Measurements from ENCODE around the gene ASPG.

DNA sequence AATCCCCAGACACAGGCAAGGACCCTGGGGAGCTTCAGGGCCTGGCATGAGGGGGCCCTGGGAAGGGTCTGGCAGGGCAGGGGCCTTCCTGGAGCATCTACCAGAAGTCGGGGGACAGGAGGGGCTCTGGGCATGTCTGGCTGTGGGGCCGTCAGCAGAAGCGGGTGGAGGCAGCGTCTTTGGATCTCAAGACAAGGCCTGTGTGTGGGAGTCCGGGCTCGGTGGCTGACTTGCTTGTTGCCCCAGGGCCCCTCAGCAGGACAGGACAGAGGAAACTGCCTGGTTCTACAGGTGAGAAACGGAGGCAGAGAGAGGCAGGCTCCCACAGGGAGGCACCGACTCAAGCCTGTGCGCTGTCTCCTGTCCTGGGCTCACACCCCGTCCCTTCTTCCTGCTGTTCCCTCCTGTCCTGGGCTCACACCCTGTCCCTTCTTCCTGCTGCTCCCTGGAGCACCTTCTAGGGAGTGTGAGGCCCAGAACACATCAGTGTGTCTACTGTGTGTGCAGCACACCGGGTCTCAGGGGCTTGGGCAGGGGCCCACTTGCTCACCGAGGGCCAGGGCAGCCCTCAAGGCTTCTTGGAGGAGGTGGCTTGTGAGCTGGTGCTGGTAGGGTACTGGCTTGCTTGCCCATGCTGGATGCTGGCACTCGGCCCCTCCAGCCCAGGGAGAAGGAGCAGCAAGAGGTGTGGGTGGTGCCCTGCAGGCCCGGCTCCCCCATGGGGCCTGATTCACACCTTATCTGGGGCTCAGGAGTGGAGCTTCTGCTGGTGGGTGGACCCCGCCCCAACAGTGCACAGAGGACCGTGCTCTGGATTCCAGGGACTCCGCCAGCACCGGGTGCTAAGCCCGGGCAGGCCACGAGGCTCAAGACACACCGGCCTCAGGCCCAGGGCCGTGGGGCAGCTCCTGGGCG lies 14.9 kb downstream of the ASPG start:
- TF ChIP-seq TAF1 (IDR thresholded peaks at IDR 0.05; ENCODE audit: borderline replicate concordance, insufficient read depth, low read length) (no peak), POLR2AphosphoS5 (IDR thresholded peaks at IDR 0.05; ENCODE audit: low read depth, low read length) (no peak), SIN3A (IDR thresholded peaks at IDR 0.05; ENCODE audit: borderline replicate concordance, insufficient read depth, low read length) (no peak)
- TF ChIP-seq, protein P1, sequence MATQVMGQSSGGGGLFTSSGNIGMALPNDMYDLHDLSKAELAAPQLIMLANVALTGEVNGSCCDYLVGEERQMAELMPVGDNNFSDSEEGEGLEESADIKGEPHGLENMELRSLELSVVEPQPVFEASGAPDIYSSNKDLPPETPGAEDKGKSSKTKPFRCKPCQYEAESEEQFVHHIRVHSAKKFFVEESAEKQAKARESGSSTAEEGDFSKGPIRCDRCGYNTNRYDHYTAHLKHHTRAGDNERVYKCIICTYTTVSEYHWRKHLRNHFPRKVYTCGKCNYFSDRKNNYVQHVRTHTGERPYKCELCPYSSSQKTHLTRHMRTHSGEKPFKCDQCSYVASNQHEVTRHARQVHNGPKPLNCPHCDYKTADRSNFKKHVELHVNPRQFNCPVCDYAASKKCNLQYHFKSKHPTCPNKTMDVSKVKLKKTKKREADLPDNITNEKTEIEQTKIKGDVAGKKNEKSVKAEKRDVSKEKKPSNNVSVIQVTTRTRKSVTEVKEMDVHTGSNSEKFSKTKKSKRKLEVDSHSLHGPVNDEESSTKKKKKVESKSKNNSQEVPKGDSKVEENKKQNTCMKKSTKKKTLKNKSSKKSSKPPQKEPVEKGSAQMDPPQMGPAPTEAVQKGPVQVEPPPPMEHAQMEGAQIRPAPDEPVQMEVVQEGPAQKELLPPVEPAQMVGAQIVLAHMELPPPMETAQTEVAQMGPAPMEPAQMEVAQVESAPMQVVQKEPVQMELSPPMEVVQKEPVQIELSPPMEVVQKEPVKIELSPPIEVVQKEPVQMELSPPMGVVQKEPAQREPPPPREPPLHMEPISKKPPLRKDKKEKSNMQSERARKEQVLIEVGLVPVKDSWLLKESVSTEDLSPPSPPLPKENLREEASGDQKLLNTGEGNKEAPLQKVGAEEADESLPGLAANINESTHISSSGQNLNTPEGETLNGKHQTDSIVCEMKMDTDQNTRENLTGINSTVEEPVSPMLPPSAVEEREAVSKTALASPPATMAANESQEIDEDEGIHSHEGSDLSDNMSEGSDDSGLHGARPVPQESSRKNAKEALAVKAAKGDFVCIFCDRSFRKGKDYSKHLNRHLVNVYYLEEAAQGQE (IDR thresholded peaks at IDR 0.05; ENCODE audit: insufficient read depth in 1 of 2, low read depth in 2 of 2, low read length in 2 of 2), result no peak

Data from PFSK-1 (cell line).